ENCODE measurements around the gene MARK3.
"Not testable (repeated sequence)": the region's sequence is repeated elsewhere in the genome, so short reads cannot be mapped to it uniquely, and the experiment has no call there.

Gene MARK3

DNA sequence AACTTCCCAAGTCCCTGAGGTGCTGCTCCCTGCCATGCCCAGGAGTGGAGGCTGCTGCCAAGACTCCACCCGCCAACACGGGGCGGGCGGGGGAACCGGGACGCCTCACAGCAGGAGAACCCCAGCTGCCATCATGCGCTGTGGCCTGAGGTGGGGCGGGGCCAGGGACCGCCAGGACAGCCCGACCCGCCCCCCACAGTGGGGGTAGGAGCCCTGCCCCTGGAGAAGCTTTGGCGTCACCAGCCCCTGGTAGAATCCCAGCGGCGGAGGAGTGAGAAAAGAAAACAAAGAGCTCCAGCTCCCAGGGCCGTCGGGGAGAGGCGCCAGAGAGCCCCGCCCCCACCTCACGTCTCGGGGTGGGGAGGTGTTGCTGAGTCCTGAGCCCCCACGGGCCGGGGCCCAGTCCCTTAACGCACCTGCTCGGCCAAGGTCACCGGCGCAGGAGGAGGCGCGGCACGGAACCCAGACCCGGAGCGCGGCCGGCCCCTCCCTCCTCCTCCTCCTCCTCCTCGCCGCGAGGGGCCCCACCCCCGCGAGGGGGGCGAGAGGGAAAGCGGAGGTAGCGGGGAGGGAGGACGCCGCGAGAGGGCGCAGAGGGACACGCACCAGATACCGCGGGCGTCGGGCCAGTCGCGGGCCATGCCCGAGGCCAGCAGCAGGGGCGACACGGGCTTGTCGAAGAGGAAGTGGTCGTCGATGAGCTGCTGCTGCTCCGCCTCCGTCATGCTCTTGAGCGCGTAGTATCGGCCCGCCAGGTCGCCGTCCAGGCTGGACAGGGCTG lies 135.6 kb downstream of the MARK3 start:
- Histone ChIP-seq H3K27me3 (peaks cover 44% of the 10 kb centered on the region), H3K27ac (peak overlapping the region; percentile 65), H3K4me2 (peak overlapping the region; percentile 83), H3K4me3 (peak overlapping the region; percentile 72), H3K4me1 (peaks cover 68% of the 10 kb centered on the region), H3K36me3 (no peaks in the 10 kb centered on the region), H3K9me3 (no peaks in the 10 kb centered on the region), H3K9ac (peak overlapping the region; percentile 71), H4K20me1 (peaks cover 12% of the 10 kb centered on the region)
- no peak for TF ChIP-seq Cebpa-rat (IDR thresholded peaks at IDR 0.05)

GRCh38 chr14:103521438-103521950 lies 136.3 kb downstream of the MARK3 start:
- H3K27ac ChIP-seq, result peak overlapping the region; percentile 65; the same call in 1 of the 2 replicates
- H3K4me3 ChIP-seq, result peak overlapping the region; percentile 72
- no peaks in the 10 kb centered on the region for H3K36me3 ChIP-seq
- peak overlapping the region; percentile 83 for H3K4me2 ChIP-seq
- no peaks in the 10 kb centered on the region for H3K9me3 ChIP-seq
- peaks cover 46% of the 10 kb centered on the region for H3K27me3 ChIP-seq
- H3K4me1 ChIP-seq, result peaks cover 66% of the 10 kb centered on the region
- no peak for TF ChIP-seq Cebpa-rat (IDR thresholded peaks at IDR 0.05)
- H3K9ac ChIP-seq, result peak overlapping the region; percentile 71
- H4K20me1 ChIP-seq, result peaks cover 12% of the 10 kb centered on the region

- TF ChIP-seq Cebpa-rat (IDR thresholded peaks at IDR 0.05), result no peak
- Histone ChIP-seq H3K27ac (no peak overlapping the region), H4K20me1 (peaks cover 12% of the 10 kb centered on the region), H3K4me2 (peak overlapping the region; percentile 83), H3K36me3 (no peaks in the 10 kb centered on the region), H3K4me3 (peak overlapping the region; percentile 72), H3K27me3 (peaks cover 49% of the 10 kb centered on the region), H3K9me3 (no peaks in the 10 kb centered on the region), H3K9ac (peak overlapping the region; percentile 71; the same call in 1 of the 2 replicates), H3K4me1 (peaks cover 66% of the 10 kb centered on the region)
These were observed 136.8 kb downstream of the MARK3 start for GRCh38 chr14:103521951-103522563.

- peak within 1 kb of the TSS; percentile 71 for H3K9ac ChIP-seq
- peaks cover 12% of the 10 kb centered on the region for H4K20me1 ChIP-seq
- H3K36me3 ChIP-seq, result no peaks in the 10 kb centered on the region
- no peak for TF ChIP-seq Cebpa-rat (IDR thresholded peaks at IDR 0.05)
- peak within 1 kb of the TSS; percentile 83 for H3K4me2 ChIP-seq
- H3K27ac ChIP-seq, result peak within 1 kb of the TSS; percentile 65; the same call in 1 of the 2 replicates
- no peaks in the 10 kb centered on the region for H3K9me3 ChIP-seq
- peaks cover 70% of the 10 kb centered on the region for H3K4me1 ChIP-seq
- peak within 1 kb of the TSS; percentile 72 for H3K4me3 ChIP-seq
- peaks cover 49% of the 10 kb centered on the region for H3K27me3 ChIP-seq
These were observed 137.7 kb downstream of the MARK3 start, which contains the start of gene CKB for GRCh38 chr14:103522649-103523574. Gene CKB (minus strand): TSS chr14:103522830. CDS start chr14:103522493, 337 bp downstream.

- Histone ChIP-seq H3K4me3 (no peak overlapping the region), H3K36me3 (no peaks in the 10 kb centered on the region), H3K9me3 (no peaks in the 10 kb centered on the region), H3K4me2 (0 out of 2 replicates have a peak overlapping the region, but pooled peaks have one; percentile 83), H4K20me1 (peaks cover 12% of the 10 kb centered on the region), H3K4me1 (peaks cover 70% of the 10 kb centered on the region), H3K27ac (no peak overlapping the region), H3K27me3 (peaks cover 49% of the 10 kb centered on the region), H3K9ac (no peak overlapping the region)
- TF ChIP-seq Cebpa-rat (IDR thresholded peaks at IDR 0.05), result no peak
These were observed 138.3 kb downstream of the MARK3 start for GRCh38 chr14:103523575-103523954.

DNA sequence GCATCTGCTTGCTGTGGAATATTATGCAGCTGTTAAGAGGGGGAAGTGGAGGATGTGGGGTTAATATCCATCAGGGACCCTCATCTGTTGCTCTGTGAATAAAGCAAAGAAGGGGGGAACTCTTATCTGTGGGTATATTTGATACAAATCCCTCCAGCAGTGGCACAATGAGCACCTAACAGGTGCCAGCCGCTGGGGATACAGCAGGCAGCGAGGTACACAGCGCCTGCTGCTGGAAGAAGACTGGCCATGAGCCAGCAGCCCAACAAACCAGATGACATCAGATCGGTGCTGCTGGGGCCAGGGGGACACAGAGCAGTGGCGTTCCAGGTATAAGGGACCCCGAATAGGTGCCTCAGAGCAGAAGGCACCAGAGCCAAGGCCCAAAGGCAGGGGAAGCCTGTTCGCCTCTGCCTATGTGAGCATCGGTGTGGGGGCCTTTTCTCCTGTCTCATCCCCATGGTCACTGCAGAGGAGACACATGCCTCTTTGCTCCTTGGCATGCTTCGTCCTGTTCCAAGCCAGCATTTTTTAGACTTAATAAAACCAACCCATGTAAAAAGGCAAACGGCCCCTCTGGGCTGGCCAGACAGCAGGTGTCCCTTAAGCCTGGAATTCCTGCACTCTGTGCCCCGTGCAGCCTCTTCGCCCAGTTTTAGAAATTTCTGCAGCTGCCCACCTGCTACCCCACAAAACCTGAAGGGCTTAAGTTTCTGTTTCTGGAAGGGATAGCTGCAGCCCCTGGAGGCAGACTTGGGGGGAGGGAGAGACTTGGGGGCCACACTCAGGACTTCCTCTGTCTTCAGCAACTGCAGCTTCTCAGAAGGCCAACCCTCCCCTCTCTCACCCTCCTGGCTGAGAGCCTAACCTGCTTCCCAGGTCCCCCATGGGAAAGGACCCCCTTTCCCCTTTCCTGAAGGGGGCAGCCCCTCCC lies 139.1 kb downstream of the MARK3 start:
- Histone ChIP-seq H3K4me1 (peaks cover 66% of the 10 kb centered on the region), H3K27ac (no peak overlapping the region), H3K9ac (no peak overlapping the region), H3K36me3 (no peaks in the 10 kb centered on the region), H3K27me3 (peaks cover 49% of the 10 kb centered on the region), H3K4me3 (no peak overlapping the region), H4K20me1 (peaks cover 12% of the 10 kb centered on the region), H3K9me3 (no peaks in the 10 kb centered on the region), H3K4me2 (0 out of 2 replicates have a peak overlapping the region, but pooled peaks have one; percentile 5)
- TF ChIP-seq Cebpa-rat (IDR thresholded peaks at IDR 0.05), result no peak

- H3K27ac ChIP-seq, H3K4me3 ChIP-seq, H3K9me3 ChIP-seq, H3K36me3 ChIP-seq: not testable (repeated sequence)
- Histone ChIP-seq H3K4me2 (peak overlapping the region; percentile 97; the same call in 1 of the 2 replicates), H3K27me3 (peaks cover 47% of the 10 kb centered on the region), H3K9ac (0 out of 2 replicates have a peak overlapping the region, but pooled peaks have one; percentile 3), H4K20me1 (peaks cover 26% of the 10 kb centered on the region), H3K4me1 (peaks cover 66% of the 10 kb centered on the region)
These were observed 140.4 kb downstream of the MARK3 start for GRCh38 chr14:103525430-103526246.
